Measurements from ENCODE around the gene KDF1.

- no peak for TF ChIP-seq POLR2A (IDR thresholded peaks at IDR 0.05; ENCODE audit: low read length)
- no peak for TF ChIP-seq GATA1 (IDR thresholded peaks at IDR 0.05; ENCODE audit: low read depth, low read length)
These were observed 14.5 kb downstream of the KDF1 start for GRCh38 chr1:26945728-26946127.
